ENCODE measurements around the gene HIP1R.
"Not testable (repeated sequence)": the region's sequence is repeated elsewhere in the genome, so short reads cannot be mapped to it uniquely, and the experiment has no call there.

GRCh38 chr12:122876281-122876680 is 41.0 kb downstream of the HIP1R start:
- TF ChIP-seq CTCF (IDR thresholded peaks at IDR 0.05 in 8 of 11, conservative IDR thresholded peaks at IDR 0.05 in 3 of 11); POLR2A (IDR thresholded peaks at IDR 0.05): not testable (repeated sequence)
